A549 (cell line): Measurements from ENCODE around the gene BCL10.

ENCODE experiments used
- EP300 ChIP-seq, 2 experiments: fragments of >200 bp; sonication (Bioruptor Twin); formaldehyde crosslinking; IDR thresholded peaks; 2 replicates in 1 of 2; 3 replicates in 1 of 2; pipeline ENCODE4 v1.6.1; 2016 to 2017
- HDAC2 ChIP-seq: fragments of 200-600 bp; sonication (generic); IDR thresholded peaks from 2 replicates; pipeline ENCODE4 v1.6.1; 2016
- MYC ChIP-seq: IDR thresholded peaks from 2 replicates; pipeline ENCODE4 v1.6.1; 2012; ENCODE audit warnings: mild to moderate bottlenecking, inconsistent platforms, low read length, improper control_type of control experiment, borderline replicate concordance
- POLR2A ChIP-seq: IDR thresholded peaks from 2 replicates; pipeline ENCODE4 v1.6.1; 2012; ENCODE audit warnings: mild to moderate bottlenecking, low read length
- REST ChIP-seq: fragments of 200-600 bp; sonication (generic); IDR thresholded peaks from 2 replicates; pipeline ENCODE4 v1.6.1; 2016; ENCODE audit warnings: antibody characterized with exemption, mild to moderate bottlenecking, moderate library complexity
- SREBF2 ChIP-seq: fragments of 450-650 bp; IDR thresholded peaks from 2 replicates; pipeline ENCODE4 v1.6.1; 2014; ENCODE audit warnings: mild to moderate bottlenecking, moderate library complexity
- ZSCAN20 ChIP-seq: fragments of 250-450 bp; sonication (Bioruptor Pico); IDR thresholded peaks from 2 replicates; pipeline ENCODE4 v1.8.0; 2022; ENCODE audit warnings: mild to moderate bottlenecking, moderate library complexity
- TF ChIP-seq, protein P1 (sequence below): fragments of >200 bp; sonication (Bioruptor Twin); formaldehyde crosslinking; IDR thresholded peaks from 3 replicates; pipeline ENCODE4 v1.5.1; 2016
- TF ChIP-seq, protein P2 (sequence below): IDR thresholded peaks from 2 replicates; pipeline ENCODE4 v1.6.1; 2012

GRCh38 chr1:85316321-85316720, 39.9 kb upstream of the BCL10 start:
- TF ChIP-seq, protein P1, sequence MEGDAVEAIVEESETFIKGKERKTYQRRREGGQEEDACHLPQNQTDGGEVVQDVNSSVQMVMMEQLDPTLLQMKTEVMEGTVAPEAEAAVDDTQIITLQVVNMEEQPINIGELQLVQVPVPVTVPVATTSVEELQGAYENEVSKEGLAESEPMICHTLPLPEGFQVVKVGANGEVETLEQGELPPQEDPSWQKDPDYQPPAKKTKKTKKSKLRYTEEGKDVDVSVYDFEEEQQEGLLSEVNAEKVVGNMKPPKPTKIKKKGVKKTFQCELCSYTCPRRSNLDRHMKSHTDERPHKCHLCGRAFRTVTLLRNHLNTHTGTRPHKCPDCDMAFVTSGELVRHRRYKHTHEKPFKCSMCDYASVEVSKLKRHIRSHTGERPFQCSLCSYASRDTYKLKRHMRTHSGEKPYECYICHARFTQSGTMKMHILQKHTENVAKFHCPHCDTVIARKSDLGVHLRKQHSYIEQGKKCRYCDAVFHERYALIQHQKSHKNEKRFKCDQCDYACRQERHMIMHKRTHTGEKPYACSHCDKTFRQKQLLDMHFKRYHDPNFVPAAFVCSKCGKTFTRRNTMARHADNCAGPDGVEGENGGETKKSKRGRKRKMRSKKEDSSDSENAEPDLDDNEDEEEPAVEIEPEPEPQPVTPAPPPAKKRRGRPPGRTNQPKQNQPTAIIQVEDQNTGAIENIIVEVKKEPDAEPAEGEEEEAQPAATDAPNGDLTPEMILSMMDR, result no peak
- TF ChIP-seq HDAC2 (no peak), SREBF2 (no peak), MYC (no peak), REST (no peak), EP300 (IDR thresholded peaks at IDR 0.05) (no peak), ZSCAN20 (CRISPR knock-in tag) (no peak), POLR2A (no peak)
- TF ChIP-seq, protein P2, sequence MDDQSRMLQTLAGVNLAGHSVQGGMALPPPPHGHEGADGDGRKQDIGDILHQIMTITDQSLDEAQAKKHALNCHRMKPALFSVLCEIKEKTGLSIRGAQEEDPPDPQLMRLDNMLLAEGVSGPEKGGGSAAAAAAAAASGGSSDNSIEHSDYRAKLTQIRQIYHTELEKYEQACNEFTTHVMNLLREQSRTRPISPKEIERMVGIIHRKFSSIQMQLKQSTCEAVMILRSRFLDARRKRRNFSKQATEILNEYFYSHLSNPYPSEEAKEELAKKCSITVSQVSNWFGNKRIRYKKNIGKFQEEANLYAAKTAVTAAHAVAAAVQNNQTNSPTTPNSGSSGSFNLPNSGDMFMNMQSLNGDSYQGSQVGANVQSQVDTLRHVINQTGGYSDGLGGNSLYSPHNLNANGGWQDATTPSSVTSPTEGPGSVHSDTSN, result no peak
